H1 (cell line): ENCODE measurements around the gene UXT. TPM values are rescaled to one million over a fixed set of nuclear protein-coding genes. Genes with fewer than 3 reads are reported as not detected.

Experiments
- ATF3 ChIP-seq: IDR thresholded peaks from 2 replicates; pipeline ENCODE4 v1.6.1; 2011; ENCODE audit warnings: low read depth, mild to moderate bottlenecking, low read length; ENCODE audit not compliant: insufficient read depth
- BACH1 ChIP-seq: IDR thresholded peaks from 2 replicates; pipeline ENCODE4 v1.6.1; 2012; ENCODE audit warnings: low read length, improper control_type of control experiment
- KDM4A ChIP-seq: IDR thresholded peaks from one replicate; pipeline ENCODE4 v1.7.1; 2012; ENCODE audit warnings: low read depth, mild to moderate bottlenecking, moderate library complexity, low read length, inconsistent platforms; ENCODE audit not compliant: severe bottlenecking
- RAD21 ChIP-seq, 2 experiments: IDR thresholded peaks in 1 of 2; conservative IDR thresholded peaks in 1 of 2; 2 replicates each; pipeline ENCODE4 v1.6.1; 2011; ENCODE audit warnings: low read depth in 2 of 2, low read length in 2 of 2, improper control_type of control experiment in 1 of 2, inconsistent platforms in 1 of 2, mild to moderate bottlenecking in 1 of 2, moderate library complexity in 1 of 2
- SAP30 ChIP-seq: fragments of 300-600 bp; sonication (generic); IDR thresholded peaks from 2 replicates; pipeline ENCODE4 v1.7.1; 2012; ENCODE audit warnings: low read length, moderate library complexity, mild to moderate bottlenecking, inconsistent platforms; ENCODE audit not compliant: insufficient read depth, insufficient replicate concordance
- TAF7 ChIP-seq: optimal IDR thresholded peaks from 2 replicates; pipeline ENCODE3; 2011; ENCODE audit warnings: low read depth, mild to moderate bottlenecking, inconsistent platforms, low read length, moderate library complexity, borderline replicate concordance
- TEAD4 ChIP-seq: IDR thresholded peaks from 2 replicates; pipeline ENCODE4 v1.6.1; 2012; ENCODE audit warnings: low read depth, low read length, inconsistent platforms, mixed read lengths
- polyA plus RNA-seq, 7 experiments: library from polyadenylated mRNA; depleted of rRNA in 3 of 7; stranded (reverse) in 5 of 7; unstranded in 2 of 7; fragments of >200 nt in 5 of 7; fragments of 200-250 nt in 2 of 7; gene quantifications; 1 replicate in 5 of 7; 2 replicates in 1 of 7; 4 replicates in 1 of 7; pipeline versions ENCODE4 v1.2.1 to v1.2.3, GENCODE V29; 2011 to 2013; ENCODE audit warnings: missing spikeins in 2 of 7, mixed read lengths in 2 of 7
- total RNA-seq: library from RNA; stranded (reverse); fragmentation: NEBNext Ultra II Directional; extraction: Animal tissue kit (Norgen Biotek cat#: 25700); gene quantifications from 2 replicates; pipeline ENCODE4 v1.2.1, GENCODE V29; 2021

UXT gene
- total and polyA plus RNA-seq, 2 of the 8 experiments (the other 6 are each of a cell fraction or from before 2014, with no cell fraction given) = 69.4 to 116 TPM

GRCh38 chrX:47633689-47634590 lies 25.0 kb downstream of the UXT start (continued):
- no peak for TF ChIP-seq TAF7
- no peak for TF ChIP-seq RAD21 (IDR thresholded peaks at IDR 0.05 in 1 of 2, conservative IDR thresholded peaks at IDR 0.05 in 1 of 2; ENCODE audit: low read depth in 2 of 2, low read length in 2 of 2)
- no peak for TF ChIP-seq SAP30
- TF ChIP-seq TEAD4 = no peak
- TF ChIP-seq ATF3 = no peak
- no peak for TF ChIP-seq KDM4A
- no peak for TF ChIP-seq BACH1
